Endometrium (tissue), 2 donors: ENCODE results near the gene OR51B5.
"Not testable (repeated sequence)": the region's sequence is repeated elsewhere in the genome, so short reads cannot be mapped to it uniquely, and the experiment has no call there.

Experiments used
- FAIRE-seq: peaks from 2 replicates; lab custom pipeline; 2012; peaks lifted over from hg19 to GRCh38; lab: Jason Lieb, UNC
- donor health status: control.
- donor health status: control.

The OR51B5 gene, protein sequence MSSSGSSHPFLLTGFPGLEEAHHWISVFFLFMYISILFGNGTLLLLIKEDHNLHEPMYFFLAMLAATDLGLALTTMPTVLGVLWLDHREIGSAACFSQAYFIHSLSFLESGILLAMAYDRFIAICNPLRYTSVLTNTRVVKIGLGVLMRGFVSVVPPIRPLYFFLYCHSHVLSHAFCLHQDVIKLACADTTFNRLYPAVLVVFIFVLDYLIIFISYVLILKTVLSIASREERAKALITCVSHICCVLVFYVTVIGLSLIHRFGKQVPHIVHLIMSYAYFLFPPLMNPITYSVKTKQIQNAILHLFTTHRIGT

DNA sequence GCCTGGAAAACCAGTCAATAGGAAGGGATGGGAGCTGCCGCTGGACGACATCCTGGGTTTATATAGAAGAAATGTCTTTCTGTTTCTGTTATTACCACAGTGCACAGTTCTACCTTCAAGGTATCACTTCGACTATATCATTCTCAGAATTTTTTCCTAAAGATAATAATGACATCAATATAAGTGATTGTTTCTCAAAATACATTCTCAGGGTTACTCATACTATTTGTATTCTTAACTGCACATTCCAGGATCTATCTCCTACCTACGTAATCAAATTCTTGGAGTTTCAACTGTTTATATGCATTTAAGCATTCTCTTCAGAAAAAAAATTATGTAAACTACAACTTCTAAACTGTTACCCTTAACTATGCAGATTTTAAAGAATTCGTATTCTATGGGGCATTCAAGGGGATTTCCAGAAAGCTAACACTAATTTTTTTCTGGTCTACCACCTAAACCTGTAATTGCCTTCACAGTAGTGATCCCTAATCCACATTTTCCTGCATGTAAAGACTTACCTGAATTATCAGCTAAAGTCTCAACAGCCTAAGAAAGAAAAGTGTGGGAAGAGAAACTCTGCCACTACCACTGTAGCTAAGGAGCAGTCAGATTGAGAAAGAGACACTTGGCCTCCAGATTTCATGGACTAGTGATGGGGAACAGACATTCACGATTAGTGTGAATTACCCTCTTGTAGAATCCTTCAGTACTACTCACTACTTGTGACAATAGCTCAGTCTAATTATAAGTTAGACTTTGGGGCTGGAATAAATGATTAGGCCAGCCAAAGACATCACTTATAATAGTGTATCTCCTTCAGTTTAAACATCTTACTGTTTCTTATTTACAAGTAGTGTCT lies at the start of gene OR51B5:
Gene OR51B5 (minus strand): TSS at position 51 of the 862 bp plus-strand sequence. CDS start 0 bp downstream, at position 51.
- FAIRE-seq = no peak

DNA sequence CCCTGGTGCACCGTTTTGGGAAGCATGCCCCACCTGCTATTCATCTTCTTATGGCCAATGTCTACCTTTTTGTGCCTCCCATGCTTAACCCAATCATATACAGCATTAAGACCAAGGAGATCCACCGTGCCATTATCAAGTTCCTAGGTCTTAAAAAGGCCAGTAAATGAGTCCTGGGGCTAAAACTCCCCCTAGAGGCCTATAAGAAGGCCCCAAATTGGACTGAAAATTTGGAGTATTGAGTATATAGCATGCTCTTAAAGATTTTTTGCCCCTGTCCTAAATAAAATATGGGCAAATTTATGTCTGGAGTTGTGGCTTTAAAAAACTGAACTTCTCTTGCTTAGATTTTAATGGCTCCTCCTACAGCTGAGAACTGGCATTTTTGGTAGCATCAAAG lies 46.9 kb upstream of the OR51B5 start:
- FAIRE-seq = no peak

DNA sequence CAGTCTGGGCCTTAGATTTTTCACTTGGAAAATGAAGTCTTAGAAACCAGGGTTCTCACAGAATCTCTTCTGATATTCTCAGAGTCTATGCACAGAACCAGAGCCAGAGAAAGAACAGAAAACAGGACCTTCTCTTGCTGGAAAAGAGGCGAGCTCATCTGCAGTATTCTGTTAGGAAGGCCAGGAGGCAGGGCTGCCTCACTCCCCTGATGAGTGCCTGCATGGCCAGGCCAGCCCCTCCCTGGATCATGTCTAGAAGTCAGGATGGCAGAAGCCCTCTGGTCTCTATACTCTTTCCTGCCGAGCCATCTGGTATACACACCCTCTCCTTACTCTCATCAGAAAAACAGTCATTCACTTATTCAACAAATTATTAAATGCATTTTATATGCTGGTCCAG lies 41.0 kb upstream of the OR51B5 start:
- FAIRE-seq = no peak

DNA sequence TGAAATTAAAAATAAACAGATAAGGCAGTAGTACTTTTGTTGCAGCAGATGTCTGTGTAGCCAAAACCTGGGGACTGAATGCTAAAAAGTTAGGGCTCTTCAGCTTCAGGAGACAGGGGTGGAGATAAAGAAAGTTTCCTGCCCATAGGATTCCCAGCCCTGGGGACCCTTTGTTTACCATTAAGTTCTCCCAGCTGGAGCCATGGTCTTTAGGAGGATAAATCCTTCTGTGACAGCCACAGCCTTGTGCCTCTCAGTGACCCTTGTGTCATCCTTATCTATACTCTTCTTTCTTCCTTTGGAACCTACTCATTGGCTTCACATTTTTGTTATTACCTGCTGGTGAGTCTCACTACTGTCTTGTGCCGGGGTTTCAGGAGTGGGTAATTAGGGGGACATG lies 40.3 kb upstream of the OR51B5 start, which contains the start of gene OR51M1:
Gene OR51M1 (plus strand): TSS at position 237 of the 400 bp plus-strand sequence. CDS start 5,587 bp downstream, outside the sequence.
- FAIRE-seq = no peak

DNA sequence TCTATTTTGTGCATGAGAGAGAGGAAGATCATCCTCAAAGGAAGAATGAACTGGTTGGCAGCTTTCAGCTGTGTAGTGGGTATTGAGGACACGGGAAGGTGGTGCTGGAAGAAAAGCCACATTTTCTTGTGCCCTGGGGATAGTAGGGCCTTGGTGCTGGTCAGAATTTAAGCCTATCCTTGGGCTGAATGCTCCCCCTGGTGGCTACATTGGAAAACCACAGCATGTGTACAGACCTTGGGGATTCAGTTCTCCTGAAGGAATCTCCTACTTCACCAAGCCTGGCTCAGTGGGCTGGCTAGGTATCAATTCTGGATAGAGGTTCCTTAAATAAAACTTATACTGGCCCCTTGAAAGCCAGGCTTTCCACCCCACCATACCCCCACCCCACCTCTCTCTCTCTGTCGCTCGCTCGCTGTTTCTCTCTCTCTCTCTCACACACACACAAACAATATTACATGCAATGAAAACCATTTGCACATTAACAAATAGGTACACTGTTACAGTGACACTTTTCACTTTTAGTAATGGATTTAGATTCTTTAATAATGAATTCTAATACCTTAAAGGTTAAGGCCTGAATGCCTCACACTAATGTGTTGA lies 37.5 kb upstream of the OR51B5 start:
- FAIRE-seq = no peak

DNA sequence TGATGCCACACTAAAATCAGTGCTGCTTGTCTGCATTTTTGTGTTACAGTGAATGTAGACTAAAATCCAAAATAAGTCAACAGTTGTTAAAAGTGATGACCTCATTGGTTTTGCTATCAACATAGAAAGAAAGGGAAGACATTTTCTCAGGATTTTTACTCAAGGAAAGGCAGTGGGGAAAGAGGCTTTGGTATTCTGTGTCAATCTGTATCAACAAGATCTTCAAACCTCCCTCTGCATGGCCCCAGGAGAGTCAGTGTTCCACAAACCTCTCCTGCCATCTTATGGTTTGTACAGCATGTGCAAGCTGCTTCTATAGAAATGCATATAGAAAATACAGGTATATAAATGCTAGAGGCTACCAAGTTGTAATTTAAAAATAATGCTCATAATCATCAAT lies 26.5 kb upstream of the OR51B5 start:
- FAIRE-seq = no peak

DNA sequence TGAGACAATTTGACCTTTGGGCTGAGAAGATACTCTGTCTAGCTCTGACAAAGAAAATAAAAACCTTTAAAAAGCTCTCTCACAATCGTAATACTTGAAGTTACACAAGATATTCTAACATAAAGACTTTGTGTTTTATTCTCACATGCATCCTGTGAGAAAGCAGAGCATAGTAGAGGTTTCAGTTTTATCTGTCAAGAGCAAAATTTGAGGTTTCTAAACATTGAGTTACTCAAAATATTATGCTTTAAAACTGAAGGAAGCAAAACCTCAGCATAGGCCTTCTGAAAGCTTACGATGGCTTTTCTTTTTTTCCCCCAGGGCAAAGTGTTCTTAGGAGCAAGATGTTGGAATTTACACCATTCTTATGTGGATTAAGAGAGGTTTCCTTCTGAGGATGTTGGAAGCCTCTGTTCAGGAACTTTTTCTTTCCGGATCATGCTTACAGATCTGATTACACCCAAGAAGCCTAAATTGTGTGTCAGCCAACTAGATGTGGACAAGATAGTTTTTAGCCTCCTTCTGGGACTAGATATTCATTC lies 25.2 kb upstream of the OR51B5 start:
- no peak for FAIRE-seq

DNA sequence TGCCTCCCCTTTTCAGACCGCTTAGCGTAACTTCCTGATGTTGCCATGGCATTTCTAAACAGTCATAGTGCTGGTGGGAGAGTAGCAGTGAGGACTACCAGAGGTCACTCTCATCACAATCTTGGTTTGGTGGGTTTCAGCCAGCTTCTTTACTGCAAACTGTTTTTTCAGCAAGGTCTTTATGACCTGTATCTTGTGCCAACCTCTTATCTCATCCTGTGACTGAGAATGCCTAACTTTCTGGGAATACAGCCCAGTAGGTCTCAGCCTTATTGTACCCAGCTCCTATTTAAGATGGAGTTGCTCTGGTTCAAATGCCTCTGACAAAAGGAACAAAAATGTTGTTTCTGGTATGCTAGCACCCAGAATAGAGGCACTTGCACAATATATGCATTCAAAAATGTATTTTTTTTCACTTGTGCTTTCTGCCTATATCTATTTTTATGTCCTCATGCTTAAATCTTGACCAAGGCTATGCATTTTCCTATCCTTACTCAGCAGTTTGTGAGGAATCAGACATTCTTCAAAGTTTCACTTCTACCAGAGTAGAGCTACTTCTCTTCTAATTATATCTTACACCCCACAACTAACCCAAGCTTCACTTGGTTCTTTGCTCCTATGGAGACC lies 24.2 kb upstream of the OR51B5 start:
- FAIRE-seq = no peak

DNA sequence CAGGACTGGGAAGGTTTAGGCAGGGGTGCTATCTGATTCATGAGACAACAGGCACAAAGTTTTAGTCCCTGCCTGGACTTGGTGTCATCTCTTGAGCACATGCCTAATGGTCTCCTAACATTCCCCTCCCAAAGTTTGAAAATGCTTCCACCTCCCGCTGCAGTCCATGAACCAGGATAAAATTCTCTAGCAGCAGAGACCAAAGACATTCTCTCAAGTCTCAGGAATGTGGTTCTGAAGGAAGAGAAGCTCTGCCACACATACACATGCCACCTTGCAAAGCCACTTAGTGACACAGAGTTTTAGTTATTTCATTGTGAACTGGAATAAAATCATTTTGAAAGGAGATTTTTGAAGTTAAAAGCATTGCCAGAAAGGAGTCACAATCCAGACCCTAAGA lies 23.5 kb upstream of the OR51B5 start:
- no peak for FAIRE-seq

DNA sequence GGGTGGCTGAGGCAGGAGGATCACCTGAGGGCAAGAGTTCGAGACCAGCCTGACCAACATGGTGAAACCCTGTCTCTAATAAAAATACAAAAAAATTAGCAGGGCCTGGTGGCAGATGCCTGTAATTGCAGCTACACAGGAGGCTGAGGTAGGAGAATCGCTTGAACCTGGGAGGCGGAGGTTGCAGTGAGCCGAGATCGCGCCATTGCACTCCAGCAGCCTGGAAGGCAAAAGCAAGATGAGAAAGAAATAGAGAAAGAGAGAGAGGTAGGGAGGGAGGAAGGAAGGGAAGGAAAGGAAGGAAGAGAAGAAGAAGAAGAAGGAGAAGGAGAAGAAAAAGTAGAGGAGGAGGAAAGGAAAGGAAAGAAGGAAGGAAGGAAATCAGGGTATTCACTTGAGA lies 23.0 kb upstream of the OR51B5 start:
- FAIRE-seq = not testable (repeated sequence)

DNA sequence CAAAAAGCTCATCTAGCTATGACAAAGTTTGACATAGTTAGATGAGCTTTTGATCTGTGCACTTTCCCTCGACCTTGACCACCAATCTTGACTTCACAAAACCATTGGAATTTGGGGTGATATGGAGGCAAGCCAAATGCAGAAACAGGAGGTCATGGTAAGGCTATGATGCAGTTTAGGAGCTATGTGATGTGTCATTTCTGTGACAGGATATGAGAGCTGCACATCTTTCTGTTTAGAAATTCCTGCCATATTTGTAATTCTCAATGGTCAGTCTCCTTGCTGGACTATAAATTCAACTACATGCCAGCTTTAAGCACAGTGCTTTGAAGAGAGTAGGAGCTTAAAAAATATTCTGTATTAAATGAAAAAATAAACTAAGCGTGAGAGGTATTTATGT lies 20.9 kb upstream of the OR51B5 start:
- no peak for FAIRE-seq

DNA sequence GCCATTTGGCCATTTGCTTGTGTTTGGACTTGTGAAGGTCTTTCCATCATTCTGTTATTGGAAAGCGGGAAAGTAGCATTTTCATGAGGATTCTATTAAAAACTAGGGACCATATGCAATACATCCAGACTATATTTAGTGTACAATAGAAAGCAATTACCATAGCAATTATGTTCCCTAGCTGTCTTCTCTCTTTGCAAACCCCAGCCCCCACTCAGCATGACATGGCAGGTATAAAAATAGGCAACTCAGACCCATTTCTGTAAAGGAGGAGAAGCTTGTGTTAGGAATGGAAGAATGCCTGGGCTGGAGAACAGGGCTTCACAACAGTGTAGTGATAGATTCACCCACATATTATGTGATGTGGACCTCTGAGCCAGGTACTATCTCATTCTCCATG lies 20.4 kb upstream of the OR51B5 start:
- FAIRE-seq = no peak

DNA sequence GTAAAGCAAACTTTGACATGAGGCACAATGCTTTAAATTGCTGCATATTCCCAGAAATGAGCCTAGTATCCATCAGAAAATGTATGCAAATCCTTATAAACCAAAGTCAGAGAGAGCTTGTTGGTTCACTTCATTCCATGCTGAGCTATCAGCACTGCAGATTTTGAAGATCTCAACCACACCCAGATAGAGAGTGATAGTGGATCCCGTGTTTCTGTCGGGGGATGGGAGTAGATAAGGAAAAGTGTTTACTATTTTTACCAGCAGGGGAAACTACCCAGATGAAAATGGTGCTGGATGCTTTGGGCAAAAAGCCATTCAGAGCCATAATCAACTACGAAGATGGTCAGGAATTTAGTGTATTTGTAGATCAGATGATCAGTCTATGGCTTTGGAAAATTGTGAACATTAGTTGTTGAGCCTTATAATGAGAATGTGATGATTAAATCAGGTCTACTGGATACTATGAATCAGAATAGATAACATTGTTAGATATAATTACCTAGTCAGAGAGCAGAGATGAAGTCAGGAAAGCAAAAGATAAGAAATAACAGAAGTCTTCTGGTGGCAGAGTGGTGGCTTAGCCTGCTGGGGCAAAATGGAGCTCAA lies 18.8 kb upstream of the OR51B5 start:
- FAIRE-seq = no peak

DNA sequence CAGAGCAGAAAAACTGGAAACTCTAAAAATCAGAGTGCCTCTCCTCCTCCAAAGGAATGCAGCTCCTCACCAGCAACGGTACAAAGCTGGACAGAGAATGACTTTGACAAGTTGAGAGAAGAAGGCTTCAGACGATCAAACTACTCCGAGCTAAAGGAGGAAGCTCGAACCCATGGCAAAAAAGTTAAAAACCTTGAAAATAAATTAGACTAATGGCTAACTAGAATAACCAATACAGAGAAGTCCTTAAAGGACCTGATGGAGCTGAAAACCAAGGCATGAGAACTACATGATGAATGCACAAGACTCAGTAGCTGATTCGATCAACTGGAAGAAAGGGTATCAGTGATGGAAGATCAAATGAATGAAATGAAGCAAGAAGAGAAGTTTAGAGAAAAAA lies 12.7 kb upstream of the OR51B5 start:
- FAIRE-seq = not testable (repeated sequence)

DNA sequence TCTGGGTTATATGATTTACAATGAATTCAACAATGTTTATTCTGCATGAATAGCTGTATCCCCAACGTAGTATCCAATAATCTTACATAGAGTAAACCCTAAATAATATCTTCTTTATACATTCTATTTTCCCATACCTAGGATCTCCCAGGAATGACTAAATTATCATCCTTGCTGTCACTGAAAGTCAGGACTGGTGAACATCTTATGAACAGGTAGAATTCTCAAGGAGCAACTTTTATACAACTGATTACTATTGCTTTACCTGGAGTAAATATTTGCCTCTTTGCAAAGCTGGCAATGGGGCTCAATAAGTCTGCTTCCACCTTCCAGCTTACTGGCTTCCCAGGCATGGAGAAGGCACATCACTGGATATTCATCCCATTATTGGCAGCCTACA lies 7.9 kb upstream of the OR51B5 start, which contains the start of gene OR51B6:
Gene OR51B6 (plus strand): TSS at position 301 of the 400 bp plus-strand sequence. CDS start 0 bp downstream, at position 301.
- FAIRE-seq = no peak

DNA sequence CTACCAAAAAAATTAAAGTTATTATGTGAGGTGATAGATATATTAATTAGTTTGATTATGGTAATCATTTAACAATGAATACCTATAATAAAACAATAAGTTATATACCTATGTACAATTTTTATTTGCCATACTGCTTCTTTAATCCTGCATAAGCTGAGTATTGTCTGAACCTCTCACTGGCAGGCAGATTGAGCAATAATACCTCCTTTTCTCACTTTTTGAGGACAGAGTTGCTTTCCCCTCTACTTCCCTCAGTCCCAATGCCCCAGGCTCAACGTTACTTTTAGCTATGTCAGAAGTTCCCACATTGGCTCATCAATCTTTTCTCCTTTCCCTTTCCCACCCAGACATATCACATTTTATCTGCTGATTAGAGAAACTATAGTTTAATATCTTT lies 6.2 kb upstream of the OR51B5 start:
- FAIRE-seq = no peak

DNA sequence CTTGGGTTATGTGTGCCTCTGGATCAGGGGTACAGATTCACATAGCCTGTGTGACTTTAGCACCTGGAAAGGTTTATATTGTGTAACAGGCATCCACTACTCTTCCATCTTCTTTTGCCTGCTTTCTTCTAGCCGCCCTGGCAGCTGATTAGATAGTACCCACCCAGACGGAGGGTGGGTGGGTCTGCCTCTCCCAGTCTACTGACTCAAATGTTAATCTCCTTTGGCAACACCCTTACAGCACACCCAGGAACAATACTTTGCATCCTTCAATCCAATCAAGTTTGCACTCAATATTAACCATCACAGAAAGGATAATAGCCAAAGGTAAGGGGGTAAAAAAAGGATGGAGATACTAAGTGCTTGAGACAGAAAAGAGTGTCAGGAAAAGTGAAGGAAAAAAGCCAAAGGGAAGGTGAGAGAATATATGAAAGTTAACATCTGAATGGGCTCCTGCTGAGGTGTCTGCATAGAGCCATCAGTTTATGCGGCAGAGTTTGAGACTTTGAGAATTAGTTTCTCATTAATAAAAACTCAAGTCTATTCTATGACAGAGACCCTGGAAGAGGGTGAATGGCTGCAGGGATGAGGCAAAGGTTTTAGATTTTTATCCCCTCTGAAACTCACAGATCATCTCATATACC lies 5.3 kb upstream of the OR51B5 start:
- FAIRE-seq = no peak

DNA sequence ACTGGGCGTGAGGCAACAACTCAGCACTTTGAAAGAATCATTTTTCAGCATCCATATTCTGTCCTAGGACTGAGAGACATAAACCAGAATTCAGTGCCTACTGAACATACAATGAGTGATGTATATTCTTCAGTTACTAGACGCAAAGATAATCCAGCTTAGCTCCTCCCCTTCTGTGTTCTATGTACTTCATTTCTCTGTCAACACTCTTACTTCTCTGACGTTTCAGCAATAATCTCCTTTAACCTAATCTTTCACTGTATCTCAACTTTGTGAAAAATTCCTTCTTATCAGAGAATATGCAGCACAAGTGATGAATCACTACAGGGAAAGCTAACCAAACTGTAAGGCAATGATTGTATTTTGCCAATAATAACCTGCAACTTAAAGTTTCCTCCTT lies 2.5 kb upstream of the OR51B5 start:
- FAIRE-seq = no peak

DNA sequence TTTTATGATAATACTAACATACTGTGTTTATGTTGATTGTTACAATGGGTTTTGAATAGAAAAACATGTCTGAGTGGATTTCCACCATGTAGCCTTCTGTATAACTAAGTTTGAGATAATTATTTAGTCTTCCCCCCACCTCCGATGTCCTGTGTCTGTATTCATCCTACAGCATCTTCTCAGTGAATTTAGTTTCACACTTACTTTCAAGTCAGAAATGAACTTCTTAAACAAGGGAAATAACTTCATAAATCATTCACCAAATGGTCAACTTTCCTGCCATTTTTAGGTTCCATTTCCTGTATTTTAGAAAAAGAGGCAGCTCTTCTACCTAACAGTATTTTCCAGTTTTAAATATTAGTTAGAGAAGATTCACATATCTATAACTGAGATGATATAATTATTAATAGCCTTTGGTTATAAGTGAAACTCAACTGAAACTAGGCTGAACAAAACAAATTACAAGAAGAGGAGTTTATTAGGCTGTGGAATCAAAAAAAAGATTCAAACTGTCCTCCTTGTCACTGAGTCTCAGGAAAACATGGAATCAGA lies 3.5 kb downstream of the OR51B5 start:
- FAIRE-seq = no peak

DNA sequence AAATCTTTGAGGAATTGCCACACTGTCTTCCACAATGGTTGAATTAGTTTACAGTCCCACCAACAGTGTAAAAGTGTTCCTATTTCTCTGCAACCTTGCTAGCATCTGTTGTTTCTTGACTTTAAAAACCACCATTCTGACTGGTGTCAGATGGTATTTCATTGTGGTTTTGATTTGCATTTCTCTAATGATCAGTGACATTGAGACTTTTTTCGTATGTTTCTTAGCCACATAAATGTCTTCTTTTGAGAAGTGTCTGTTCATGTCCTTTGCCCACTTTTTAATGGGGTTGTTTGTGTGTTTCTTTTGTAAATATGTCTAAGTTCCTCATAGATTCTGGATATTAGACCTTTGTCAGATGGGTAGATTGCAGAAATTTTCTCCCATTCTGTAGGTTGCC lies 6.1 kb downstream of the OR51B5 start:
- not testable (repeated sequence) for FAIRE-seq

DNA sequence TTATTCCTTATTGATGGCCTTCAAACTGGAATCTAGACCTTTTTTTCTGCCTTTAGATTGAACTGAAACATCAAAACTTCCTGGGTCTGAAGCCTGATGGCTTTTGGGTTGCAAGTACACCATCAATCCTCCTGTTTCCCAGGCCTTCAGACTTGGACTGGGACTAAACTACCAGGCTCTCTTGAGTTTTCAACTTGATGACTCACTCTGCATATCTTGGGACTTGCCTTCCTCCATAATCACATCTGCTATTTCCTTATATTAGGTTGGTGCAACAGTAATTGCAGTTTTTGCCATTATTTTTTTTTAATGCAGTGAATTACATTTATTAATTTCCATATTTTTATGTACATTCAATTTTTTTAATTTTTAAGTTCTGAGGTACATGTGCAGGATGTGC lies 7.0 kb downstream of the OR51B5 start:
- FAIRE-seq = no peak
